Measurements from ENCODE around the gene TRPM4. TPM values are rescaled to one million over a fixed set of nuclear protein-coding genes. Genes with fewer than 3 reads are reported as not detected.

TRPM4 gene
- total RNA-seq, 3 donors from 2014 or later = 182 to 398 (median 274) TPM

- intact Hi-C loops (cut with DNase I, micrococcal nuclease) = no loop called here
- TF ChIP-seq CTCF (IDR thresholded peaks at IDR 0.05) = no peak
- Histone ChIP-seq H3K4me1 (ENCODE audit: low read depth) (peaks cover 46% of the 10 kb centered on the region), H3K9me3 (no peaks in the 10 kb centered on the region), H3K36me3 (ENCODE audit: low read depth) (no peaks in the 10 kb centered on the region), H3K4me3 (no peak overlapping the region)
- peak; percentile 67 for ATAC-seq
- peak in 2 of 3 donors; percentile 32 to 57 for DNase-seq
Measured at GRCh38 chr19:49165111-49165750, 7.6 kb downstream of the TRPM4 start.

DNA sequence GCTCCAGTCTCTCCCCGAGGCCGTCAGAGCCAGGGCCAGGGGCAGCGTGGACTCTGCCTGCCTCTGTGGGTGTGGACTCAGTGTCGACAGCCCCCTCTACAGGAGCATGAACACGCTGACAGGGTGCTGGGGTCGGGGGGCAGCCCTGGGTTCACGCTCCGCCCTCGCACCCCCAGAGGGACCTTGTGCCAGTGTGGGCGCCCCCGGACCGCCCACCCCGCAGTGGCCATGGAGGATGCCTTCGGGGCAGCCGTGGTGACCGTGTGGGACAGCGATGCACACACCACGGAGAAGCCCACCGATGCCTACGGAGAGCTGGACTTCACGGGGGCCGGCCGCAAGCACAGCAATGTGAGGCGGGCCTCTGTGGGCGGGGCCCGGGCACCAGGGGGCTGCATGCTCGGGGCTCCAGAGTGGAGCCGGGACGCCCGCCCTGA, 8.3 kb downstream of the TRPM4 start:
- no peaks in the 10 kb centered on the region for H3K9me3 ChIP-seq
- no peaks in the 10 kb centered on the region for H3K36me3 ChIP-seq (ENCODE audit: low read depth)
- TF ChIP-seq CTCF (IDR thresholded peaks at IDR 0.05) = no peak
- intact Hi-C loops (cut with DNase I, micrococcal nuclease) = no loop called here
- ATAC-seq (peak; percentile 32), DNase-seq (peak in 2 of 3 donors; percentile 58 to 61)
- no peak overlapping the region for H3K4me3 ChIP-seq
- H3K4me1 ChIP-seq (ENCODE audit: low read depth) = peaks cover 44% of the 10 kb centered on the region

DNA sequence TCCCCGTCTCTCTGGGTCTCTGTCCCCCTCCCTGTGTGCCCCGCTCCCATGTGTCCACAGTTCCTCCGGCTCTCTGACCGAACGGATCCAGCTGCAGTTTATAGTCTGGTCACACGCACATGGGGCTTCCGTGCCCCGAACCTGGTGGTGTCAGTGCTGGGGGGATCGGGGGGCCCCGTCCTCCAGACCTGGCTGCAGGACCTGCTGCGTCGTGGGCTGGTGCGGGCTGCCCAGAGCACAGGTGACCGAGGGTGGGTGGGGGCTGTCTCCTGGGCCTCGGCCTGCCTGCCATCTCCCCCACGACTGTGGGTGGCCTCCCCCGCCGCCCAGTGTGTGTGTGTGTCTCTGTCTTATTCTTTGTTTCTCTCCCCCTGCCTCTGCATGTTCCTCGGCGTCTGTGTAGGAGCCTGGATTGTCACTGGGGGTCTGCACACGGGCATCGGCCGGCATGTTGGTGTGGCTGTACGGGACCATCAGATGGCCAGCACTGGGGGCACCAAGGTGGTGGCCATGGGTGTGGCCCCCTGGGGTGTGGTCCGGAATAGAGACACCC, 10.3 kb downstream of the TRPM4 start:
- intact Hi-C loops (cut with DNase I, micrococcal nuclease) = no loop called here
- H3K4me3 ChIP-seq = no peak overlapping the region
- peaks cover 41% of the 10 kb centered on the region for H3K4me1 ChIP-seq (ENCODE audit: low read depth)
- DNase-seq (peak in 2 of 3 donors; percentile 49 to 50), ATAC-seq (peak; percentile 5)
- no peaks in the 10 kb centered on the region for H3K36me3 ChIP-seq (ENCODE audit: low read depth)
- no peaks in the 10 kb centered on the region for H3K9me3 ChIP-seq
- no peak for TF ChIP-seq CTCF (IDR thresholded peaks at IDR 0.05)

DNA sequence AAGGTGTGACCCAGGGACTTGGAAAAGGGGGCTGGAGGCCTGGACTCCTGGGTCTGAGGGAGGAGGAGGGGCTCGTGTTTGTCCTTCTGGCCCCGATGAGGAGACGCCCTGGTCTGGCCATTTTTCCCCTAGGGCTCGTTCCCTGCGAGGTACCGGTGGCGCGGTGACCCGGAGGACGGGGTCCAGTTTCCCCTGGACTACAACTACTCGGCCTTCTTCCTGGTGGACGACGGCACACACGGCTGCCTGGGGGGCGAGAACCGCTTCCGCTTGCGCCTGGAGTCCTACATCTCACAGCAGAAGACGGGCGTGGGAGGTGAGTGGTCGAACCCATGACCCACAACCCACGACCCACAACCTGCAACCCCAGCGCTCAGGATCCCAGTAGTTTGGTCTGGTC, 10.8 kb downstream of the TRPM4 start:
- peaks cover 38% of the 10 kb centered on the region for H3K4me1 ChIP-seq (ENCODE audit: low read depth)
- ATAC-seq = no peak
- no peaks in the 10 kb centered on the region for H3K9me3 ChIP-seq
- intact Hi-C loops (cut with DNase I, micrococcal nuclease) = no loop called here
- no peak for TF ChIP-seq CTCF (IDR thresholded peaks at IDR 0.05)
- no peaks in the 10 kb centered on the region for H3K36me3 ChIP-seq (ENCODE audit: low read depth)
- no peak overlapping the region for H3K4me3 ChIP-seq
- peak in 1 of 3 donors; percentile 55 for DNase-seq

GRCh38 chr19:49173198-49173597, 15.6 kb downstream of the TRPM4 start:
- ATAC-seq (no peak), DNase-seq (no peak)
- H3K36me3 ChIP-seq (ENCODE audit: low read depth) = no peaks in the 10 kb centered on the region
- intact Hi-C loops (cut with DNase I, micrococcal nuclease) = no loop called here
- H3K4me3 ChIP-seq = no peak overlapping the region
- no peaks in the 10 kb centered on the region for H3K9me3 ChIP-seq
- peaks cover 17% of the 10 kb centered on the region for H3K4me1 ChIP-seq (ENCODE audit: low read depth)
- no peak for TF ChIP-seq CTCF (IDR thresholded peaks at IDR 0.05)

Data from mucosa of descending colon (tissue), 3 donors.